Right ventricle myocardium inferior (tissue), 1 donor: ENCODE measurements around the gene ZNF831. TPM values are rescaled to one million over a fixed set of nuclear protein-coding genes. Genes with fewer than 3 reads are reported as not detected.

Source experiments
- ATAC-seq: fragments of 200-7000 bp; cut with Tn5 transposase; one replicate; pipeline ENCODE4 v1.9.1; 2020; ENCODE audit warnings: mild to moderate bottlenecking, moderate library complexity
- DNase-seq: peaks from one replicate; pipeline ENCODE4 v3.0.0; 2021; ENCODE audit errors: missing footprints
- intact Hi-C: fragments of 100-400 bp; cut with DNase I; formaldehyde crosslinking; loops from one replicate; pipeline ENCODE4 v1.11.0; 2022
- total RNA-seq: library from RNA; stranded (reverse); fragmentation: NEBNext Ultra II Directional; extraction: Animal tissue kit (Norgen Biotek cat#: 25700); gene quantifications from one replicate; pipeline ENCODE4 v1.2.1, GENCODE V29; 2021
- donor health status: DM: no; HTN: yes; CAD: no; lungs with severe emphysema.

ZNF831 gene
- total RNA-seq, 1 donor from 2014 or later, result 0.11 TPM

GRCh38 chr20:59171986-59172385 is 8.4 kb downstream of the ZNF831 start:
- DNase-seq, result no peak
- ATAC-seq, result no peak
- intact Hi-C loops, result no loop called here

DNA sequence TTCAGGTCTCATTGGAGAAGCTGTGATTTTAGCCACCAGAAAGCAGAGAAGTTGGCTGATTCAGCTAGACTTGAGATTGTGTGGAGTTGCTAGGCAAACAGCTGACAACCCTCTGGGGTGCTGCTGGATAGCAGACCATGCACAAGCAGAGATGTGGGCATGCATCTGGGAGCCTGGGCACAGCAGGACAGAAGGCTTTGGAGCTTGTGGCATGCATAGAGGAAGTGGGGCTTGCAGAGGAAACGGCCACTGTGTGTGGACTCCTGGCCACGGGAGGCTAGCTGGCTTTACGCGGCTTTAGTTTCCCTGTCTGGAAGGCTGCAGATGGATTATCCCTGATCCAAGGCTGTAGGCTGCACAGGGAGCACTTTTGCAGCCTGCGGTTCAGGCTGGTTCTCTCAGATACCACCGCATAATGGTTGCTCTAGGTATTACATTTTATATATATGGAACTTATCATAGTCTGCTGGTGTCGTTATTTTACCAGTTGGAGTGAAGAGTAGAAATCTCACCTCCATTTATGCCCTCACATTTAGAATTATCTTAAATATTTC is 10.4 kb downstream of the ZNF831 start:
- no peak for DNase-seq
- no peak for ATAC-seq
- intact Hi-C loops, result no loop called here

DNA sequence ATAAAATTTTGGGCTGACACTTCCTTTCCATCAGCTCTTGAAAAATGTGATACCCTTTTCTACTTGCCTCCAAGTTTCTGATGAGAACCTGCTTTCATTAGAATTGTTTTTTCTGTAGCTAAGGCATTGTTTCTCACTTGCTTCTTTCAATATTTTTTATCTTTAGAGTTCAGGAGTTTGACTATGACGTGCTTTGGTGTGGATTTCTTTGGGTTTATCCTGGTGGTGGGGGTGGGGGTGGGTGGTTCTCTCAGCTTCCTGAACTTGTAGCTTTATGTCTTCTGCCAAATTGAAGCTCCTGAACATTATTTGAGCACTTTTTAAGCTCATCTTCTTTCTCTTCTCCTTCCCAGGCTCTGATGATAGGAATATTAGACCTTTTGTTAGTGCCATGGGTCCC is 11.4 kb downstream of the ZNF831 start:
- intact Hi-C loops, result no loop called here
- ATAC-seq (no peak), DNase-seq (no peak)

GRCh38 chr20:59175861-59176260 is 12.2 kb downstream of the ZNF831 start:
- intact Hi-C loops, result no loop called here
- no peak for DNase-seq
- ATAC-seq, result no peak

DNA sequence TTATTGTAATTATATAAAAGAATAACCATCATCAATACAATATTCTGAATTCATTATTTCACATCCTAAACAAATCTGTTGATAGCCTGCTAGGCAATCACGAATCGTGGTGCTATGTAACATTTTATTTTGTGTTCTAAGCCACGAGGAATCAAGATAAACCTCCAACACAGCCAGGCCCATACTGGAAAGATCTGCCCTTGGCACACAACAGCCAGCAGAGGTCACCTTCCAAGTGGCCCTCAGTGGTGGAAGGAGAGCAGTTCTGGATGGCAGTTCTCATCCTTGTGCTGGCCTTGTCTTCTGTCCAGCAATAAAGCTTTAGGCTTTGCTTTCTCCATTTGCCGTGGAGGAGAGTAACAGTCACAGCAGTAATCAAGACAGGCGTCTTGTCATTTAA is 13.2 kb downstream of the ZNF831 start:
- intact Hi-C loops, result no loop called here
- DNase-seq, result no peak
- no peak for ATAC-seq

DNA sequence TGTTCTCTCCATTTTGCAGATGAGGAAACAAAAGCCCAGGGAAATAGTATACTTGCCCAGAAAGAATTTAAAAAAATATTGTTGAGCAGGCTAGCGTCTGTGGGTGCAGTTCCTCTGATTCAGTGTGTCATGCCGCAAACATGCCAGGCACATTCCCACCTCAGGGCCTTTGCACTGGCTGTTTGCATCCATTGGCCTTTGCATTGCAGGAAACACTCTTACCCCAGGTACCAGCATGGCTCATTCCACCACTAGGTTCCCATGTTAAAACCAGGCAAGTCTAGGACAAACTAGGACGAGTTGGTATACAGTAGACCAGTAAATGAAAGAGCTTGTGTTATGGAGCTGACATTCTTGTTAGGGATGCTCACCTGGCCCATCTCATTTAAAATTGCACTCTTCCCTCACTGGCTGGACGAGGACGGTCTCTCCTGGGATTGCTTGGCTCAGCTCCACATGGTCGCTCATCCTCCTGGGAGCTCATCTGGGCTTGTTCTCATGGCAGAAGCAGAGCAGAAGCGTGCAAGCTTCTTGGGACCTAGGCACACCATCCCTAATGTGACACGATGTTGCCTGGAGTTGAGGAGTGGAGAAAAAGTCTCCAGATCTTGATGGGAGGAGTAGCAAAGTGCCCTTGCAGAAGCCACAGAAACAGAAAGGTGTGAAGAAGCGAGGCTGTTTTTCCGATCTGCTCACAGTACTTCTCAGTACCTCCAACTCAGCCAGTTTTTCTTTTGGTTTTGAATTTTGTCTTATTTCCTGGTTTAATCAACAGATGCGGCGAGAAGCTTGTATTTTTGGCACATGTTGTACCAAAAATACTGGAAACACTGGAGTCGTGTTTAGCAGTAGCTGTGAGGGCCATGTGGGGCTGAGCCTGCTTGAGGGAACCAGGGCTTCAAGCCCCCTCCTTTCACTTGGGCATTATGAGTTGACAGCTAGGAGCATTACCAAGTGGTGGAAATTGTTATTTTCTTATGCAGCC is 13.9 kb downstream of the ZNF831 start:
- ATAC-seq (no peak), DNase-seq (no peak)
- intact Hi-C loops, result no loop called here

GRCh38 chr20:59178983-59179595 is 15.5 kb downstream of the ZNF831 start:
- ATAC-seq (peak; percentile 31), DNase-seq (no peak)
- intact Hi-C loops, result no loop called here

DNA sequence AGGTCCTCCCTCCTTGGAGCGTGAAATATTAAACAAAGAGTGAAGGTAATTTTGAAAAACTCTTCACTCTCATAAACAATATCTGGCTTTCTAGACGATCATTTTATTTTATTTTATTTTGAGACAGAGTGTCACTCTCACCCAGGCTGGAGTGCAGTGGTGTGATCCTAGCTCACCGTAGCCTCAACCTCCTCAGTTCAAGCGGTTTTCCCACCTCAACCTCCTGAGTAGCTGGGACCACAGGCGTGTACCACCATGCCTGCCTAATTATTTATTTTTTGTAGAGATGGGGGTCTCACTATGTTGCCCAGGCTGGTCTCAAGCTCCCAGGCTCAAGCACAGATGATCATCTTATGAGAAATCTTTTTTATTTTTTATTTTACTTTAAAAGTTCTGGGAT is 16.4 kb downstream of the ZNF831 start:
- intact Hi-C loops, result no loop called here
- DNase-seq (no peak), ATAC-seq (no peak)

- DNase-seq, result no peak
- intact Hi-C loops, result no loop called here
- no peak for ATAC-seq
Measured at GRCh38 chr20:59181936-59182335, 18.3 kb downstream of the ZNF831 start.

GRCh38 chr20:59182401-59183044 is 18.9 kb downstream of the ZNF831 start:
- intact Hi-C loops, result no loop called here
- no peak for ATAC-seq
- DNase-seq, result no peak

DNA sequence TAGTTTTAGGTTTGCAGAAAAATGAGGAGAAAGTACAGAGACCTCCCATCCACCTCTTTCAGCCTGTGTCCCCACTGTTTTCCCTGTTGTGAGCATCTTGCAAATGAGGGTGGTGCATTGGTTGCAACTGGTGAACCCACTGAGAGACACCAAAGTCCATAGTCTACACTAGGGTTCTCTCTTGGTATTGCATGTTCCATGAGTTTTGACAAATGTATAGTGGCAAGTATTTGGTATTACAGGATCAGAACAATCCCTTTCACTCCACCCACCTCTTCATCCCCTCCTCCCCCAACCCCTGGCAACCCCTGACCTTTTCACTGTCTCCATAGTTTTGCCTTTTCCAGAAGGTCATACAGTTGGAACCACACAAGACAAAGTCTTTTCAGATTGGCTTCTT is 20.1 kb downstream of the ZNF831 start:
- ATAC-seq, result no peak
- intact Hi-C loops, result no loop called here
- DNase-seq, result no peak

DNA sequence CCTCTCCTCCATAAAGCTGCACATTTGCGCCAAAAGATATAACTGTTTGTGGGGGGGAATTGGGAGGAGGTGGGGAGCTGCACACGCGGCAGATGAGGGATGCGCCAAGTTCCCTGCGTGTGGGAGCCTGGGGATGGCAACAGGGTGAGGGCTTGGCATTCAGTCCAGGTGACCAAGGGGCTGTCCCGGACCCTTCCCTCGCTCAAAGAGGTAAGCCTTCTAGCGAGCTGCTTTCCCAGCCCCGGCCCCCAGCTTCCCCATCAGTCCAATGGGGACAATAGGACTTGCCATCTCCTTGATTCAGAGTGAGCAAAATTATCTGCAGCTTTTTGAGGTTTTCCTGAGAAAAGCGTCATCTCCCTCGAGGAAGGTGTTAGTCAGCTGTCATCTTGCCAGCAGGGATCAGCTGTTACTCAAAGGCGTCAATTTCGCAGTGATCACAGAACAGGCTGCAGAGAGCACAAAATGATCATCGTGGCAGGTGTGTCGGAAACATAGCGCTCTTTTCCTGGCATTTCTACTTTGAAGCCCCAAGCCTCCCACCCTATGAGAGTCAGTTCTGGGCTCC is 21.3 kb downstream of the ZNF831 start:
- ATAC-seq (no peak), DNase-seq (no peak)
- intact Hi-C loops, result no loop called here

GRCh38 chr20:59185809-59186208 is 22.2 kb downstream of the ZNF831 start:
- intact Hi-C loops, result no loop called here

GRCh38 chr20:59190466-59190865 is 26.8 kb downstream of the ZNF831 start:
- no peak for DNase-seq
- intact Hi-C loops, result no loop called here
- ATAC-seq, result no peak

More at GRCh38 chr20:59185809-59186208, 22.2 kb downstream of the ZNF831 start:
- ATAC-seq (no peak), DNase-seq (no peak)

GRCh38 chr20:59191036-59191755 is 27.6 kb downstream of the ZNF831 start:
- no peak for ATAC-seq

GRCh38 chr20:59191756-59192532 is 28.3 kb downstream of the ZNF831 start:
- ATAC-seq, result no peak
- DNase-seq, result no peak
- intact Hi-C loops, result no loop called here

More at GRCh38 chr20:59191036-59191755, 27.6 kb downstream of the ZNF831 start:
- DNase-seq, result no peak
- intact Hi-C loops, result no loop called here

GRCh38 chr20:59192533-59192896 is 28.9 kb downstream of the ZNF831 start:
- DNase-seq, result no peak
- intact Hi-C loops, result no loop called here
- no peak for ATAC-seq

- intact Hi-C loops, result no loop called here
- ATAC-seq (no peak), DNase-seq (no peak)
Measured at GRCh38 chr20:59193325-59193724, 29.7 kb downstream of the ZNF831 start.
